Adrenal gland (tissue), 5 donors: ENCODE measurements around the gene PTPRN2.

Source experiments
- POLR2A ChIP-seq, 2 donors: fragments of 450-650 bp; IDR thresholded peaks; one replicate each; pipeline ENCODE4 v1.6.1; 2017; ENCODE audit warnings: antibody characterized with exemption in 2 of 2, mild to moderate bottlenecking in 2 of 2, moderate library complexity in 1 of 2
- TF ChIP-seq, protein P1 (sequence below), 6 experiments: fragments of 450-650 bp in 4 of 6; fragments of 200-600 bp in 2 of 6; sonication (generic) in 1 of 6; IDR thresholded peaks; 1 replicate in 5 of 6; 2 replicates in 1 of 6; pipeline versions ENCODE4 v1.5.1 to v1.8.0; 2016 to 2021; ENCODE audit warnings: antibody characterized with exemption in 6 of 6, mild to moderate bottlenecking in 2 of 6, moderate library complexity in 1 of 6
- donor health status: DM: no; HTN: no; CAD: no.

DNA sequence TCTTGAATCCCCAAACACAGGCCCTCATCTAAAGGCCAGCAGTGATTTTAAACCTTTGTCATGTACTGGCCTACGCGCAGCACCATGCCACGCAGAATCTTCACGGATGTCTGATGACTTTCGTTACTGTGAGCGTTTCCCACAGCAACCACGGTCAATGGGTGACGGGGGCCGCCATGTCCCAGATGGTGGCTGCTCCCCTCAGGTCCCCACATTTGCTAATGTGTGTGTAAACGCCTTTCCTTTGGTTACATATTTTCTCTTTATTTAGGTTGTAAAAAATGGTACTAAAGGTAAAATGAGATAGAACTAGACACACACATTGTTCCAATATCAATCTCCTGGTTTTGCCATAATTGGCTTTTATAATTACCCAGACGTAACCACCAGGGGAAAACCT is 699.0 kb downstream of the PTPRN2 start:
- TF ChIP-seq POLR2A (IDR thresholded peaks at IDR 0.05): no peak
- TF ChIP-seq, protein P1, sequence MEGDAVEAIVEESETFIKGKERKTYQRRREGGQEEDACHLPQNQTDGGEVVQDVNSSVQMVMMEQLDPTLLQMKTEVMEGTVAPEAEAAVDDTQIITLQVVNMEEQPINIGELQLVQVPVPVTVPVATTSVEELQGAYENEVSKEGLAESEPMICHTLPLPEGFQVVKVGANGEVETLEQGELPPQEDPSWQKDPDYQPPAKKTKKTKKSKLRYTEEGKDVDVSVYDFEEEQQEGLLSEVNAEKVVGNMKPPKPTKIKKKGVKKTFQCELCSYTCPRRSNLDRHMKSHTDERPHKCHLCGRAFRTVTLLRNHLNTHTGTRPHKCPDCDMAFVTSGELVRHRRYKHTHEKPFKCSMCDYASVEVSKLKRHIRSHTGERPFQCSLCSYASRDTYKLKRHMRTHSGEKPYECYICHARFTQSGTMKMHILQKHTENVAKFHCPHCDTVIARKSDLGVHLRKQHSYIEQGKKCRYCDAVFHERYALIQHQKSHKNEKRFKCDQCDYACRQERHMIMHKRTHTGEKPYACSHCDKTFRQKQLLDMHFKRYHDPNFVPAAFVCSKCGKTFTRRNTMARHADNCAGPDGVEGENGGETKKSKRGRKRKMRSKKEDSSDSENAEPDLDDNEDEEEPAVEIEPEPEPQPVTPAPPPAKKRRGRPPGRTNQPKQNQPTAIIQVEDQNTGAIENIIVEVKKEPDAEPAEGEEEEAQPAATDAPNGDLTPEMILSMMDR (IDR thresholded peaks at IDR 0.05): no peak
